ENCODE results near the gene SPSB3.

Gene SPSB3

GRCh38 chr16:1782408-1783264 lies at the start of gene SPSB3, which contains the start of gene NUBP2:
Gene SPSB3, minus strand, starts transcription at chr16:1782571. Its CDS starts 1,088 bp downstream, at chr16:1781483.
Gene NUBP2, plus strand, starts transcription at chr16:1782960. Its CDS starts 61 bp downstream, at chr16:1783021.
- Histone ChIP-seq H3K27me3 (ENCODE audit: control insufficient read depth, insufficient read depth, low read length) (no peaks in the 10 kb centered on the region), H3K36me3 (ENCODE audit: control insufficient read depth, insufficient read depth, low read length) (no peaks in the 10 kb centered on the region), H3K4me1 (ENCODE audit: control insufficient read depth, insufficient read depth, low read length) (peaks cover 9% of the 10 kb centered on the region), H3K9ac (ENCODE audit: low read length) (peak within 1 kb of the TSS; percentile 73), H3K4me3 (ENCODE audit: low read length) (peak within 1 kb of the TSS; percentile 51), H3K9me3 (ENCODE audit: control insufficient read depth, low read length) (no peaks in the 10 kb centered on the region)

DNA sequence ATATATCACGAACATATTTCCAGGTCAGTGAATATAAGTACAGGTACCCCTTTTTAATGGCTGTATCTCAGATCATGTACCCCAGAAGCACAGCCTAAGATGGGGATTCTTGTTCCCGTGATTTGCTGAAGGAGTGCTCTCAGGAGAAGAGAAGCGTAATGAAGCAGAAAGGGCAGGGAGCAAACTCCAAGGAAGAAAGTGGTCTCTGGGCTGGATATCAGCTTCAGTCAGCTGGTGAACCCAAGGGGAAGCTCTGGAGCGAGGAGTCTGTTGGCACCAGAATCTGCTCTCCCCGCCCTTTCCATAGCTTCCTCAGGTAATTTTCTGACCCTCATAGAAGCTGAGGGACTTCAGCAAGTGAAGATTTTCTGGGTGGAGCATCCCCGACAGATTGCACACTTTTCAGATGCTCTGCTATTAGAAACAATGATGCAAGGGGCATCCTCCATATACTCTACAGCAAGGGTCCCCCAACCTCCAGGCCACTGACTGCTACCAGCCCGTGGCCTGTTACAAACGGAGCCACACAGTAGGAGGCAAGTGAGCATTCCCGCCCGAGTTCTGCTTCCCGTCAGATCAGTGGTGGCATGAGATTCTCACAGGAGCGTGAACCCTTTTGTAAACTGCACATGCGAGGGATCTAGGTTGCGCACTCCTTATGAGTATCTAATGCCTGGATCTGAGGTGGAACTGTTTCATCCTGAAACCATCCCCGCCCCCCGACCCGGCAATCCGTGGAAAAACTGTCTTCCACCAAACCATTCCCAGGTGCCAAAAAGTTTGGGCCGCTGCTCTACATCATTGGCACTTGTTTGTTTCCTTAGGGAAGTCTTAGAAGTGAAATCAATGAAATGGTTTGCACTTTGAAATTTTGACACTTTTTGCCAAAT lies 49.1 kb upstream of the SPSB3 start:
- H3K4me1 ChIP-seq (ENCODE audit: control insufficient read depth, insufficient read depth, low read length): peaks cover 24% of the 10 kb centered on the region
- H3K27me3 ChIP-seq (ENCODE audit: control insufficient read depth, insufficient read depth, low read length): no peaks in the 10 kb centered on the region
- no peaks in the 10 kb centered on the region for H3K36me3 ChIP-seq (ENCODE audit: control insufficient read depth, insufficient read depth, low read length)
- no peaks in the 10 kb centered on the region for H3K9me3 ChIP-seq (ENCODE audit: control insufficient read depth, low read length)
- no peak overlapping the region for H3K4me3 ChIP-seq (ENCODE audit: low read length)
- H3K9ac ChIP-seq (ENCODE audit: low read length): no peak overlapping the region

DNA sequence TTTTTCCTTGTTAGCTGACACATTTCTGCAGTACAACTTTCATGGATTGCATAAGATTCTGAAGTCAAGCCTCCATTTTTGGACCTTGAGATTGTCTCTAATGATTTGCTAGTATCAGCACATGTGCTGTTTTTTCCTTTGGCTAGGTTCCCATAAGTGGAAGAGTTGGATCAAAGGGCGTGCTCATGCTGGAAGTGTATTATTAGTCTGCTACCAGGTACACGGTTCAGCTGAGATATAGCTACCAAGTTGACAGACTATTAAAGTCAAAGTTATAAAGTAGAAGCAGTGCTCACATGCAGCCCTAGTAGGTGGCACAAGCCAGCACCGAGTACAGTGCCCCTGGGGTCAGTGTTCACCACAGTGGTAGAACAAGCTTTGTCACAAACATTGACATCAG lies 47.8 kb upstream of the SPSB3 start:
- Histone ChIP-seq H3K4me1 (ENCODE audit: control insufficient read depth, insufficient read depth, low read length) (peaks cover 31% of the 10 kb centered on the region), H3K36me3 (ENCODE audit: control insufficient read depth, insufficient read depth, low read length) (no peaks in the 10 kb centered on the region), H3K9ac (ENCODE audit: low read length) (no peak overlapping the region), H3K9me3 (ENCODE audit: control insufficient read depth, low read length) (no peaks in the 10 kb centered on the region), H3K27me3 (ENCODE audit: control insufficient read depth, insufficient read depth, low read length) (no peaks in the 10 kb centered on the region), H3K4me3 (ENCODE audit: low read length) (no peak overlapping the region)

DNA sequence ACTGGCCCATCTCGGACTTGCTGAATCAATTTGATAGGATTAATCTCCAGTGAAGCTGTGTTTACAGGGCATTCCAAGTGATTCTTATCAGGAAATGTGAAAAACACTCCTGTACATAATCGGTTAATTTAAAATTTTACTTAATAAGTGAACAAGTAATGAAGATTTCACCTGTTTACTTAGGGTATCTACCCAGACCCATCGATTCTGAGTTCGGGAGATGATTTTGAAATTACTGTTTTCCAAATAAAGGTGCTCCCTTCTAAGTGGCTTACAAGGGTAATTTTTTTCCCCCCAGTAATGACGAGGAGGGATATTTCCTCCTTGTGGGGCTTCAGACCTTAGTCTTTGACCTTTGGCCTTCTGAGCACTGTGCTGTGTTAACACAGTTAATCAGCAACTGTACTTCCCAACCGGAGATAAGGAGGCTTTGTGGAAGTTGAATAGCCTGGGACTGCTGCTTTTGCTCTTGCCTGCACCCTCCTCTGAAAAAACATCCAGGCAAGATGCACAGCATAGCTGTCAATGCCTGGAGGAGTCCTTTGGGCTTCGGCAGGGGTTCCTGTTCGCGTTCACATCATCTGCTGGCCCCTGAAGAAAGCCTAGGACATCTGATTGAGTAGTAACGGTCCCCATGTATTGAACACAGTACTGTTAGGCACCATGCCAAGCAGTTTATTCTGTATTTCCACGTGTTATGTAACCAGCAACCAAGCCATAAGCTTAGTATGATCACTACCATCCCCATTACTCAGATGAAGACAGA lies 46.5 kb upstream of the SPSB3 start:
- Histone ChIP-seq H3K9ac (ENCODE audit: low read length) (no peak overlapping the region), H3K4me3 (ENCODE audit: low read length) (no peak overlapping the region), H3K27me3 (ENCODE audit: control insufficient read depth, insufficient read depth, low read length) (no peaks in the 10 kb centered on the region), H3K9me3 (ENCODE audit: control insufficient read depth, low read length) (no peaks in the 10 kb centered on the region), H3K36me3 (ENCODE audit: control insufficient read depth, insufficient read depth, low read length) (no peaks in the 10 kb centered on the region), H3K4me1 (ENCODE audit: control insufficient read depth, insufficient read depth, low read length) (peaks cover 35% of the 10 kb centered on the region)

DNA sequence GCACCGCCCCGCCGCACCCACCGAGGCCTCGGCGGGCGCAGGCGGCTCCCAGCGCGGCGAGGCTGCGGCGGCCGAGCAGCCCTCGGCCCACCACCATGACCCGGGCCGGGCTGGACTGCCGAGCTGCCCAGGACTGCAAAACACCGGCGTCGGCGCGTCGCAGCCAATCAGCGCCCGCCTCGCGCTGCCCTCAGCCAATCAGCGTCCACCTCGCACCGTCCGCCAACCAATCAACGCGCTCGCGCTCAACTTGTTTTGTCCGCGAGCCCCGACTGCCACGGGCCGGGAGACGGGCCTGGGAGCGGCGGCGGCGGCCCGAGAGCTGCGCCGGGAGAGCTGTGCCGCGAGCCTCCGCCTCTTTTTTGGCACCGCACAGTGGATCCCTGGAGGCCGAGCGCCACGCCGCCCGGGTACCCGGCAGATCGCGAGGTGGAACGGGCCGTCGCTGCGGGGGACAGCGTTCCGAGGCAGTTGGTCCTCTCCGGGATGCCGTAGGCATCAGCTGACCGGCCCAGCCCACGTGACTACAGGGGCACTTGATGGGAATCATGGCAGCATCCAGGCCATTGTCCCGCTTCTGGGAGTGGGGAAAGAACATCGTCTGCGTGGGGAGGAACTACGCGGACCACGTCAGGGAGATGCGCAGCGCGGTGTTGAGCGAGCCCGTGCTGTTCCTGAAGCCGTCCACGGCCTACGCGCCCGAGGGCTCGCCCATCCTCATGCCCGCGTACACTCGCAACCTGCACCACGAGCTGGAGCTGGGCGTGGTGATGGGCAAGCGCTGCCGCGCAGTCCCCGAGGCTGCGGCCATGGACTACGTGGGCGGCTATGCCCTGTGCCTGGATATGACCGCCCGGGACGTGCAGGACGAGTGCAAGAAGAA lies 44.6 kb upstream of the SPSB3 start, which contains the start of the genes FAHD1 and HAGH:
Gene FAHD1 (plus strand): TSS at position 516 of the 883 bp plus-strand sequence. CDS start 33 bp downstream, at position 549.
Gene HAGH (minus strand): TSS at position 135 of the 883 bp plus-strand sequence. CDS start 38 bp downstream, at position 97.
- H3K36me3 ChIP-seq (ENCODE audit: control insufficient read depth, insufficient read depth, low read length): no peaks in the 10 kb centered on the region
- no peaks in the 10 kb centered on the region for H3K27me3 ChIP-seq (ENCODE audit: control insufficient read depth, insufficient read depth, low read length)
- peak within 1 kb of the TSS; percentile 80 for H3K4me3 ChIP-seq (ENCODE audit: low read length)
- peak within 1 kb of the TSS; percentile 65 for H3K9ac ChIP-seq (ENCODE audit: low read length)
- H3K9me3 ChIP-seq (ENCODE audit: control insufficient read depth, low read length): no peaks in the 10 kb centered on the region
- peaks cover 35% of the 10 kb centered on the region for H3K4me1 ChIP-seq (ENCODE audit: control insufficient read depth, insufficient read depth, low read length)

DNA sequence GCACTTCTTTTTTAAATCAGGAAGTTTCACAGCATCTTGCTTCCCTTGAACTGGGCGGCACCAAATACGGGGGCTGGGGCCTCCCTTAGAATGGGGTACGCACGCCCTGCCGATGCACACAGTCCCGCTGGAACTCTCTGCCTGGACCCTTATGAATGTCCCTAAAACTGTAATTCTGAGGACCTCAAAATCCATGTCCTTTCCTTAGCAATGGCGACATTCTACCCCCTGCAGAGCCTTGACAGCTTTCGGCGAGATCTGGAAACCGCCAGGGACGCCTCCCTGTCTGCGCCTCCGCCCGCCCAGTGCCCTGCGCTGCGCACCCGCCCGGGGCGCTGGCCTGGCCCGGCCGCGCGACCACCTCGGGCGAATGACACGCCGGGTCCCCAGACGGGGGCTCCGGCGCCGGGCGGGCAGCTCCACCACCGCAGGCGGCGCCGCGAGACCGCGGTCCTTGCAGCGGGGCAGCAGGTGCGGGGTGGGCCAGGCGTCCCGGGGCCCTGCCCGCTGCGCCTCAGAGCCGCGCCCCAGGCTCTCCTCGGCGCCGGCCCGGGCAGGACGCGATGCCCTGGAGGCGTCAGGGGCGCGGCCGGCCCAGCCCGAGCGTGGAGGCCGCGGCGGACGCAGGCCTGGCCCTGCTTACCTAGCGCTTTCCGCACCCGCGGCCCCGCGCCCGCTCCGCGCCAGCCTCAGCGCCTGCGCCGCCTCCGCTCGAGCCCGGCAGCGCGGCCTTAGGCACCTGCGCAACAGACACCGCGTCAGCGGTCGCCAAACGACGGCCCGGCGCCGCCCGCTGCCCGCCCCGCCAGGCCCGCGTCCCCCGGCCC lies 43.7 kb upstream of the SPSB3 start:
- H3K4me3 ChIP-seq (ENCODE audit: low read length): peak overlapping the region; percentile 4
- H3K27me3 ChIP-seq (ENCODE audit: control insufficient read depth, insufficient read depth, low read length): no peaks in the 10 kb centered on the region
- H3K9ac ChIP-seq (ENCODE audit: low read length): peak overlapping the region; percentile 58
- no peaks in the 10 kb centered on the region for H3K36me3 ChIP-seq (ENCODE audit: control insufficient read depth, insufficient read depth, low read length)
- H3K4me1 ChIP-seq (ENCODE audit: control insufficient read depth, insufficient read depth, low read length): peaks cover 35% of the 10 kb centered on the region
- H3K9me3 ChIP-seq (ENCODE audit: control insufficient read depth, low read length): no peaks in the 10 kb centered on the region

DNA sequence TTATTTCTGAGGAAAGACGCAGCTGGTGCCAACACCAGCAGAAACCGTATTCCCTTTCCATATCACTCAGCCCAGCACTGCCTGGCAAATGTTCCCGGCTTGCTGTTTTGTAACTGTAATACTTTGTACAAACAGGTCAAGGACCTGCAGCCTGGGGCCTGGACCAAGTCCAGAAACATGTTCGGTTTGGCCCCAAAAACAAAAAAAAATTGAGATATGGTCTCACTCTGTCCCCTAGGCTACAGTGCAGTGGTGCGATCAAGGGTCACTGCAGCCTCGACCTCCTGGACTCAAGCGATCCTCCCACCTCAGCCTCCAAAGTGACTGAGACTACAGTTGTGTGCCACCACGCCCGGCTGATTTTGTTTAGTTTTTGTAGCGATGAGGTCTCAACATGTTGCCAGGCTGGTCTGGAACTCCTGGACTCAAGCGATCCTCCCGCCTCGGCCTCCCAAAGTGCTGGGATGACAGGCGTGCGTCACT lies 43.1 kb upstream of the SPSB3 start:
- Histone ChIP-seq H3K4me1 (ENCODE audit: control insufficient read depth, insufficient read depth, low read length) (peaks cover 34% of the 10 kb centered on the region), H3K9me3 (ENCODE audit: control insufficient read depth, low read length) (no peaks in the 10 kb centered on the region), H3K27me3 (ENCODE audit: control insufficient read depth, insufficient read depth, low read length) (no peaks in the 10 kb centered on the region), H3K4me3 (ENCODE audit: low read length) (peak overlapping the region; percentile 4), H3K36me3 (ENCODE audit: control insufficient read depth, insufficient read depth, low read length) (no peaks in the 10 kb centered on the region), H3K9ac (ENCODE audit: low read length) (peak overlapping the region; percentile 58)

- Histone ChIP-seq H3K9me3 (ENCODE audit: control insufficient read depth, low read length) (no peaks in the 10 kb centered on the region), H3K36me3 (ENCODE audit: control insufficient read depth, insufficient read depth, low read length) (no peaks in the 10 kb centered on the region), H3K4me1 (ENCODE audit: control insufficient read depth, insufficient read depth, low read length) (peaks cover 18% of the 10 kb centered on the region), H3K4me3 (ENCODE audit: low read length) (no peak overlapping the region), H3K9ac (ENCODE audit: low read length) (no peak overlapping the region), H3K27me3 (ENCODE audit: control insufficient read depth, insufficient read depth, low read length) (no peaks in the 10 kb centered on the region)
Observed at GRCh38 chr16:1823821-1824220, 41.5 kb upstream of the SPSB3 start.

DNA sequence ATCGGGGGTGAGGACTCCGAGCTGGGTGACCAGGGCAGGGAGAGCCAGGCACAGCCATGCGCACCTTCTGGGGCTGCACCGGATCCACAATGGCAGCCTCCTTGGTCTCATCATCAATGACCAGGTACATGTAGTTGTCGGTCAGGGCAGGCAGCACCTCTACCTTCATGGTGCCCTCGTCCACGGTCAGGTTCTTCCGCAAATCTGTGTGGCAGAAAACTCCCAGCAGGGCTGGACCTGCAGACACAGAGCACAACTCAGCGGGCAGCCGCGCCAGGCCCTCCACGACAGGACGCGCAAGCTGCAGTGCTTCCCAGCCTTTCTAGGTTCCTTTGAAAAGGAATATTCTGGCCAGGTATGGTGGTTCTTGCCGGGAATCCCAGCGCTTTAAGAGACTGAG lies 40.4 kb upstream of the SPSB3 start:
- Histone ChIP-seq H3K9ac (ENCODE audit: low read length) (no peak overlapping the region), H3K9me3 (ENCODE audit: control insufficient read depth, low read length) (no peaks in the 10 kb centered on the region), H3K36me3 (ENCODE audit: control insufficient read depth, insufficient read depth, low read length) (no peaks in the 10 kb centered on the region), H3K27me3 (ENCODE audit: control insufficient read depth, insufficient read depth, low read length) (no peaks in the 10 kb centered on the region), H3K4me3 (ENCODE audit: low read length) (no peak overlapping the region), H3K4me1 (ENCODE audit: control insufficient read depth, insufficient read depth, low read length) (peaks cover 12% of the 10 kb centered on the region)

DNA sequence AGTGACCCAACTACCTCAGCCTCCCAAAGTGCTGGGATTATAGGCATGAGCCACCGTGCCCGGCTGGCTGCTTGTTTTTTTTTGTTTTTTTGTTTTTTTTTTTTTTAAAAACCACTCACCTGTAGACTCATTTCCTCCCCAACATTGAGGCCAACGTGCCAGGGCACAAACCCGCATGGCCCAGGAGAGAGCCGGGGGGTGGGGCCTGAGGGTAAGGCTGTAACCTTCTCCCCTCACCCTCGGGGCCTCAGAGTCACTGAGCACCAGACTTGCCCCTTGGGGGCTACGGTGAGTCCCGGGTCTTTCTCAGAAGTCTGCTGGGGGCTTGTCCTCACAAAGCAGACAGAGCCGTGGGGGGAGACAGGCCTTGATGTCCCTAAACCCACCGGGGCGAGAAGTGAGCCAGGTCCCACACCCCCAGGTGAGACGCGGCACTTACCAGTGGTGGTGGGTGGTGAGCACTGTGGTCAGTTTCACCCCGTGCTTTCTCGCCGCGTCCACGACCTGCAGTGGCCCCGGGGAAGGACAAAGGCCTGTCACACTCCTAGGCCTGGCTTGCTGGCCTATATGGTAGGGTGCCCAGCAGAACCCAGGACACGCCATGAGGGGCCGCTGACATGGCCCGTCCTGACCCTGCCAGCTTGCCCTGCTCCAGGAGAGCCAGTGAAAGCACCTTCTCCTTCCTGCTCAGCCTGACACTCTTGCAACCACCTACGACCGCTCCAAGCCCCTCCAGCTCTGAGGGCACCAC lies 39.7 kb upstream of the SPSB3 start:
- no peaks in the 10 kb centered on the region for H3K36me3 ChIP-seq (ENCODE audit: control insufficient read depth, insufficient read depth, low read length)
- no peaks in the 10 kb centered on the region for H3K9me3 ChIP-seq (ENCODE audit: control insufficient read depth, low read length)
- no peak overlapping the region for H3K4me3 ChIP-seq (ENCODE audit: low read length)
- H3K27me3 ChIP-seq (ENCODE audit: control insufficient read depth, insufficient read depth, low read length): no peaks in the 10 kb centered on the region
- no peak overlapping the region for H3K9ac ChIP-seq (ENCODE audit: low read length)
- H3K4me1 ChIP-seq (ENCODE audit: control insufficient read depth, insufficient read depth, low read length): peaks cover 12% of the 10 kb centered on the region
